Measurements from ENCODE around the gene KIF3A.

The KIF3A gene

GRCh38 chr5:132669455-132669820, 67.9 kb downstream of the KIF3A start:
- H3K9me3 ChIP-seq (replicated peaks; ENCODE audit: insufficient read depth, low read length), result no peaks in the 10 kb centered on the region
- H3K4me1 ChIP-seq (ENCODE audit: low read length), result no peaks in the 10 kb centered on the region
- H3F3A ChIP-seq (ENCODE audit: insufficient read depth, low read length), result no peaks in the 10 kb centered on the region
- H3K27me3 ChIP-seq (replicated peaks; ENCODE audit: insufficient read depth, low read length), result no peaks in the 10 kb centered on the region
- H2AFZ ChIP-seq (ENCODE audit: low read length), result no peak overlapping the region
- H4K20me1 ChIP-seq (ENCODE audit: insufficient read depth, low read length), result no peaks in the 10 kb centered on the region
- no peak overlapping the region for H3K4me2 ChIP-seq (ENCODE audit: low read depth, low read length)
- H3K79me2 ChIP-seq (ENCODE audit: low read length), result no peaks in the 10 kb centered on the region
- TF ChIP-seq EZH2phosphoT487 (IDR thresholded peaks at IDR 0.05; ENCODE audit: low read length) (no peak), EZH2 (optimal IDR thresholded peaks at IDR 0.05; ENCODE audit: low read depth, low read length) (no peak), CTCF (IDR thresholded peaks at IDR 0.05; ENCODE audit: low read length) (no peak)
- H3K9ac ChIP-seq (ENCODE audit: low read length), result no peak overlapping the region
- no peak overlapping the region for H3K27ac ChIP-seq (ENCODE audit: low read length)
- DNase-seq, result no peak
- H3K36me3 ChIP-seq (replicated peaks; ENCODE audit: insufficient read depth, low read length), result no peaks in the 10 kb centered on the region
- H3K4me3 ChIP-seq (ENCODE audit: low read length), result no peak overlapping the region
- no peaks in the 10 kb centered on the region for H3K9me2 ChIP-seq (replicated peaks; ENCODE audit: insufficient read depth, low read length)

- no peak overlapping the region for H3K9ac ChIP-seq (ENCODE audit: low read length)
- TF ChIP-seq CTCF (IDR thresholded peaks at IDR 0.05; ENCODE audit: low read length), result no peak
- TF ChIP-seq EZH2 (optimal IDR thresholded peaks at IDR 0.05; ENCODE audit: low read depth, low read length), result no peak
- no peak for TF ChIP-seq EZH2phosphoT487 (IDR thresholded peaks at IDR 0.05; ENCODE audit: low read length)
These were observed 68.5 kb downstream of the KIF3A start for GRCh38 chr5:132668706-132669454.

GRCh38 chr5:132667761-132668705, 69.3 kb downstream of the KIF3A start:
- Histone ChIP-seq H3K79me2 (ENCODE audit: low read length) (no peaks in the 10 kb centered on the region), H3K9me2 (replicated peaks; ENCODE audit: insufficient read depth, low read length) (no peaks in the 10 kb centered on the region), H3K27ac (ENCODE audit: low read length) (no peak overlapping the region), H3K9me3 (replicated peaks; ENCODE audit: insufficient read depth, low read length) (no peaks in the 10 kb centered on the region), H3K4me1 (ENCODE audit: low read length) (peaks cover 5% of the 10 kb centered on the region), H4K20me1 (ENCODE audit: insufficient read depth, low read length) (no peaks in the 10 kb centered on the region), H3K27me3 (replicated peaks; ENCODE audit: insufficient read depth, low read length) (no peaks in the 10 kb centered on the region), H3K4me3 (ENCODE audit: low read length) (no peak overlapping the region), H3K4me2 (ENCODE audit: low read depth, low read length) (no peak overlapping the region), H2AFZ (ENCODE audit: low read length) (no peak overlapping the region), H3F3A (ENCODE audit: insufficient read depth, low read length) (no peaks in the 10 kb centered on the region), H3K36me3 (replicated peaks; ENCODE audit: insufficient read depth, low read length) (no peaks in the 10 kb centered on the region), H3K9ac (ENCODE audit: low read length) (no peak overlapping the region)
- TF ChIP-seq CTCF (IDR thresholded peaks at IDR 0.05; ENCODE audit: low read length), result no peak
- TF ChIP-seq EZH2phosphoT487 (IDR thresholded peaks at IDR 0.05; ENCODE audit: low read length), result no peak
- TF ChIP-seq EZH2 (optimal IDR thresholded peaks at IDR 0.05; ENCODE audit: low read depth, low read length), result no peak
- DNase-seq, result no peak

More at GRCh38 chr5:132668706-132669454, 68.5 kb downstream of the KIF3A start:
- no peaks in the 10 kb centered on the region for H3K27me3 ChIP-seq (replicated peaks; ENCODE audit: insufficient read depth, low read length)
- H3K4me2 ChIP-seq (ENCODE audit: low read depth, low read length), result no peak overlapping the region
- no peak overlapping the region for H3K4me3 ChIP-seq (ENCODE audit: low read length)
- no peak overlapping the region for H3K27ac ChIP-seq (ENCODE audit: low read length)
- DNase-seq, result no peak
- H3K79me2 ChIP-seq (ENCODE audit: low read length), result no peaks in the 10 kb centered on the region
- H3K36me3 ChIP-seq (replicated peaks; ENCODE audit: insufficient read depth, low read length), result no peaks in the 10 kb centered on the region
- no peaks in the 10 kb centered on the region for H3K4me1 ChIP-seq (ENCODE audit: low read length)
- no peak overlapping the region for H2AFZ ChIP-seq (ENCODE audit: low read length)
- no peaks in the 10 kb centered on the region for H4K20me1 ChIP-seq (ENCODE audit: insufficient read depth, low read length)
- H3K9me3 ChIP-seq (replicated peaks; ENCODE audit: insufficient read depth, low read length), result no peaks in the 10 kb centered on the region
- H3K9me2 ChIP-seq (replicated peaks; ENCODE audit: insufficient read depth, low read length), result no peaks in the 10 kb centered on the region
- H3F3A ChIP-seq (ENCODE audit: insufficient read depth, low read length), result no peaks in the 10 kb centered on the region

All from MM.1S (cell line).